NCI-H510A treated with DMSO at 0.1 percent for 48 hours (cell line): ENCODE results near the gene EN2.

ENCODE experiments used
- DNase-seq: peaks from one replicate; lab custom pipeline; 2025; lab: John Stamatoyannopoulos, UW

Gene EN2

DNA sequence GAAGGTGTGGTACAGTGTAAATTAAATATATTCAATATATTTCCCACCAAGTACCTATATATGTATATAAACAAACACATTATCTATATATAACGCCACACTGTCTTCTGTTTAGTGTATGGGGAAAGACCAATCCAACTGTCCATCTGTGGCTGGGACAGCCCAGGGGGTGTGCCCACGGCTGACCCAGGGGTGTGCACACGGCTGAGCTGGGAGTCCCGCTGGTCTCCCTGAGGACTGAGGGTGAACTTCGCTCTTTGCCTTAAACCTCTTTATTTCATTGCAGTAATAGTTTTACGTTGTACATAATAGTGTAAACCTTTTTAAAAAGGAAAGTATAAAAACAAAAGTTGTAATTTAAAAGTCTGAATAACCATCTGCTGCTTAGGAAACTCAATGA lies 6.3 kb downstream of the EN2 start:
- no peak for DNase-seq

DNA sequence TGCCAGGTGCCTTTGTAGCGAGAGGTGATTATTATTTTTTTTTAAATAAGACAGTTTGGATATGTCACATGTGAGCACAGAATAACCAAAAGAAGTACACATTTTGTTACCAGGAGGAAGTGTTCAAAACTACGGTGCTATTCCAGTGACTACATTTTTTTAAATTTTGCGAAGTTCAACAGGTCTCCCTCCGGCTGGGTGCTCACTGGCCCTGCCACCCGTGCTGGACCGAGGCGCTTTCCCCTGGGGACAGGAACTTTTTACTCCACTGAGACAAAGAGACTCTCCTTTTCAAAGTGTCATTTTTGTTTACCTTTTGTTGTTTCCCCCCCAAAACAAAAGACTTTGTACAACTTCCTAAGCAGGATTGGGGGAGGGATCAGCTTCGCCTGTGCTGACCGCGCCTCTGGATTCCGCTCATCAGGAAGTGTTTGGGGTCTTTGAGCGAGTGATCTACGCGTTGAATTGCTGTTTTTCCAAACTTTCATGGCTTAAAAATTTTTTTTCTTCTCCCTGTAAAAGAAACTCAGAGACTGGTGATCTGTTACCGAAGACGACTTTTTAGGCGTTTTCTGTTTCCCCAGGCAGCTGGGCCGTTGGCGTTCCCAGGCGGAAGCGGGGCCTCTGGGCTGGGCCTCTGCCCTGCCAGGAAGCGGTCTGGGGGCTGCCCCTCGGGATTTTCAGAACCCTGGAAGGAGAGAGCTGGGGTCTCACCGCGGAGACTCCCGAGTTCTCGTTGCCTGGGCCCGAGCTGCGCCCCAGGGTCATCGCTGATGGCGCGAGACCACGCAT lies 7.2 kb downstream of the EN2 start:
- DNase-seq = no peak

DNA sequence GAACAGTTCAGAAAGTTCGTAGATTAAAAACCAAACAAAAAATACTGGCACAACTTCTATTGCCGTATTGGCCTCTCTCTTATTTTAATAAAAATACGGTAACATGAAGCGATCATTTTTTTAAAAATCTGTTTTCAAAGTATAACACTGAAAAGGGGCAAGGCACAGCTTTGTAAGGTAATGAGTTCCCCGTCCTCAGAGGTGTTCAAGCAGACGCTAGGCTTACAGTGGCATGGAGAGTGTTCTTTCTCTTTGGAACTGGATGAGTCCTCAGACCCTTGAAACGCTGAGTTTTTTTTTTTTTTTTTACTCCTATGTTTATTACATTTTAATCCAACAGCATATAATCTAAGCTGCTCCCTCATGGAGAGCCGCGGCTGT lies 7.8 kb downstream of the EN2 start:
- DNase-seq = no peak

DNA sequence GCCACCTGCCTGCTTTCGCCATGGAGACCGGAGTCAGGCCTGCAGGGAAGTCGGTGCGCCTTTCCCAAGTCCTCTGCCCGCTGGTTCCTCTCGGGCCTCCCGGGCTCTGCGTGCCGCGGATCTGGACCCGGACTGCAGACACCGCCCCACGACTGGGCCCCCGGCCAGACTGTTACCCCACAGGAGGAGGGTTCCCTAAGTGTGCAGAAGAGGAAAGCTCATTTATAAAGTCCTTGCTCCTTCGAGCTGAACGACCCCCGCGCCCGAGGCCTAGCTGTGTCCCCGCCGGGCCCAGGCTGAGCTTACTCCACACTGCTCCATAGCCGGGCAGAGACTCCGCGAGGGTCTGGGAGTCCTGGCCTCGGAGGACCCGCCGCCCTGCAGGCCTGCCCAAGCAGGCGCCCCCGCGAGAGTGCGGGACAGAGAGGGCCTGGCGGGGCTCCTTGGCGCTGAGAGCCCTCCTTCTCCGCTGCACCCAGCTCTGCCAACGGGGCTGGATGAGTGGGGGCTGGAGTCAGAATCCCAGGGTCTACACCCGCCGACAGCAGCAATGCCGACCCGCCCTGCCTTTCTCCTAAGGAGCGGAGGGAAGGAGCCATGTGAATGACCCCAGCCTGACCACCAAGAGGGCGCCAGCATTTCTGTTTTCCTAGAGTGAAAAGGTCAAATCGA lies 8.3 kb downstream of the EN2 start:
- no peak for DNase-seq

DNA sequence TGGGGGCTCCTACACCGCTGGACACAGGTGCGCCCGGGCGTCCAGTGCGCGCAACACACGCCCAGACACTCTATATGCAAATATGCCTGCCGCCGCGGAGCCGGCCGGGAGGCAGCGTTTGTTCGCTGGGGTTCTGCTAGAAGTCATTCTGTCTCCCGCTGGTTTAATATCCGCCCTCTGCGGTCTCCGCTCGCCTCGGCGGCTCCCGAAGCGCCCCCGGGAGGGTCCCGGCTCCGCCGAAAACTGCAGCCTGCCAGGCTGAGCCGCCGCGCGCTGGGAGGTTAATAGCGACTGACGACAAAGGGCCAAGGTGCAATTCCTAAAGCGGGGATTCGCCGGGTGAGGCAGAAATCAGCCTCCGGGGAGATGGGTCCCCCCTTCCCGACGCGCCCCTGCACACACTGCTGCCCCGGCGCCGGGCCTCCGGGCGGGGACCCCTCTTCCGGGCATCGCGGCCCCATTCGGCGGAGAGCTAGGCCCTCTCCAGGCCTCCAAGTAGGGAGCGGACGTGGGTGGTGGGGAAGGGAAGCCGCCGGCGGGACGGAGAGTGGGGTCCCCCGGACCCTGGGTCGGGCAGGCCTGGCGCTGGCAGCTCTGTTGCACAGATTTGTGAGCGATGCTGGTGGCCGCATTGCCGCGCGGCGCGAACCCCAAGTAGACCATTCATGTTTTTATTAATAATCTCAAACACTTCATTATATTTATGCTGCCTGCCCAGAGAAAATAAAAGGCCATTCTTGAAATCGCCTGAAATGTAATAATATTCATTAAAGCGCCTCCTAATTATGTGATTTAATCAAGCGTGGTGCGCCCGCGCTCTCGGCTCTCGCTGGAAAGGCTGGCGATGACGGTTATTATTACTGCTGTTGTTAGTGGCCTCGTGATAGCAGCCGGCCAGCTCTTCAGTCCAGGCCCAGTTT lies 9.1 kb downstream of the EN2 start:
- DNase-seq = no peak

DNA sequence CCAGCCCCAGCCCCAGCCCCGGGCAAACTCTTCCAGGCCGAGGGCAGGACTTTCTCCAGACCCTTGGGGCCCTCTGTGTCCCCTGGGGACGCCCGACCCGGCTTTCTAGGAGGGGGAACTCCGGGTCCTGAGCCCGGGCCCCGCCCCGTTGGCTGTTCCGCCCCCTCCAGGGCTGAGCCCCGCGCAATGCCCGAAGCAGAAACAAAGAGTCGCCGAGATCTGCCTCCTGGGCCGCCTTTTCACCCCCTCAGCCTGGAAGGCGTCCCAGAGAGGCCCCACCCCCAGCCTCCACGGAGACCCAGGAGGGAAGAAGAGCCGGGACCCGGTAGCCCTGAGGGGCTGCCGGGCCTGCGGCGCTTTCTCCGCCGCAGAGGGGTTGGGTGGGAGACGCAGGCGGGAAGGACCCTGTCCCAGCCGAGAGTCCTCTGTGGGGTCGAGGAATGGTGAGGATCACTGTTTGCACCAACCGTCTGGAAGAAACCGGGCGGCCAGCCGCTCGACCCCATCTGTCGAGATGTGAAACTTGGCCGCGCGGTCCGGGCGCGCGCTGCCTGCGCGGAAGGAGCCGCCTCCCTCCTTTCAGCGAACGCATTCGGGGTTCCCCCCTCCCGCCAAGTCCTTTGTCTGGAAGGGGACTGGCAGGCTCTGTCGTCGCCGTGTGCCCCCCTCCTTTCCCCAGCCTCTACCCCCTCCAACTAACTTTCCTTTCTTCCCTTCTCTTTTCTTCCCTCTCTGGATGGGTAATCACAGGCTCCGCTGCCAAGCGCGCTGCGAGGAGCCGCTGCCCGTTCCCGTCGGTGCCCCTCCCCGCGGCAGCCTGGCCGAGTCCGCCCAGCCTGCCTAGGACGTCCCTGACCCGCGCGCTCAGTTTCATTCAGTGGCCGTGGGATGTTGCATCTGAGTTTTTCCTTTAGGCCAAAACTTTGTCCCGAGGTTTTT lies 10.2 kb downstream of the EN2 start:
- no peak for DNase-seq

DNA sequence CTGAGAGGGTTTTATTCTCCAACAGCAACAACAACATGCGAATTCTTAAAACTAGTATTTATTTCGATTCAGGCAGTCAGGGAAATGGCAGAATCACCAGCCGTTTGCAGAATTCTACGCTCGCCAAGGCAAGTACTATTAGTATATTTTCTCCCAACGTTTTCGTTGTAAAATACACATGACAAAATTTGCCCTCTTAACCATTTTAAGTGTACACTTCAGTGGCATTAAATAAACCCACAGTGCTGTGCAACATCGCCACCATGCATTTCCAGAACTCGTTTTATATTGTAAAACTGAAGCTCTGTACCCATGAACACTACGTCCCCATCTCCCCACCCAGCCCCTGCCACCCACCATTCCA lies 10.8 kb downstream of the EN2 start:
- no peak for DNase-seq

DNA sequence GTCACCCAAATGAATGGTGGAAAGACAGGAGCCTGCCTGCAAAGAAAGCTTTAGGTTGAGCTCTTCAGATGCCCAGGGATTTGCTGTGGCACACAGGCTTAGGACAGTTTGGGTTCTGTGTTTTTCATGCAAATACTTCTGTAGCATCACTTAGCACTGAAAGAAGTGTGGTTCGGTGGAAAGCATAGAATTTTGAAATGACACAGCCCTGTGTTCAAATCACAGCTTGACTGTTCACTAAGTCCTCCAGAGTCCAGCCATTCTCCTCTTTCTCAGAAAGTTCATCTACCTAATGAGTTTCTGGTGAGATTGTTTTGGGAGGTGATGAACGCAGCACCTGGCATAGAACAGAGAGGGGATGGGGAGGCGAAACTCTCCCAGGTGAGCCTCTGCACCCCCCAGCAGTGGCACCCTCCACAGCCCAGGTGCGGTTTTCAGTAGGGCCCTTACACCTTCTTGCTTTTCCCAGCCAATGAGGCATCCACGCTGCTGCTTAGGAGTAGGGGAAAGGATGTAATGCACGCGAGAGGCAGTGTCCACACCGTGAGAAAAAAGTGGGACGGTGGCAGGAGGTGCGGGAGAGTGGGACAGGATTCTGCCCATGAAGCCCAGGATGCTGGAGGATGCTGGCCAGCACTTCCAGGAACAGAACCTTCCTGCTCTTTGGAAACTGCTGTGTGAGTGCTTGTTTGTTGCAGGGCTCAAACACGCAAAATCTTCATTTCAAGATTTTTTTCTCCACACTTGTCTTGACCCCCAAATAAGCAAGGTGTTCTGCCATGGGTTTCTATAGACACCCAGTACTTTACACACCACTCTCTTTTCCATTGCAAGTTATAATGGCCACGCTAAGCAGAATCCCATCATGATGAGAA lies 11.6 kb downstream of the EN2 start:
- DNase-seq = no peak

DNA sequence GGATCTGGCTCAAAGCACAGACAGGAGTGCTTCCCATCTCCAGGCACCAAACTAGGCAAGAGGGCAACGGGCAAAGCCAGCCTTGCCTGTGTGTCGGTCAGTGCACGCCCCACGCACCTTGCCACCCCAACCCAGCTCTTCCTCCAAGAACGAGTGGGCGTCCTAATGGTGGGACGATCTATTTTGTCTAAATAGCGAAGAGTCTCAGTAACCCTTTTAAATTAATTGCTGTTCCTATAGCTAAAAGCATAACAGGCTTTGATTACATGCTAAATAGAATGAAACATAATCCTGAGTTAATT lies 12.2 kb downstream of the EN2 start:
- DNase-seq = no peak

DNA sequence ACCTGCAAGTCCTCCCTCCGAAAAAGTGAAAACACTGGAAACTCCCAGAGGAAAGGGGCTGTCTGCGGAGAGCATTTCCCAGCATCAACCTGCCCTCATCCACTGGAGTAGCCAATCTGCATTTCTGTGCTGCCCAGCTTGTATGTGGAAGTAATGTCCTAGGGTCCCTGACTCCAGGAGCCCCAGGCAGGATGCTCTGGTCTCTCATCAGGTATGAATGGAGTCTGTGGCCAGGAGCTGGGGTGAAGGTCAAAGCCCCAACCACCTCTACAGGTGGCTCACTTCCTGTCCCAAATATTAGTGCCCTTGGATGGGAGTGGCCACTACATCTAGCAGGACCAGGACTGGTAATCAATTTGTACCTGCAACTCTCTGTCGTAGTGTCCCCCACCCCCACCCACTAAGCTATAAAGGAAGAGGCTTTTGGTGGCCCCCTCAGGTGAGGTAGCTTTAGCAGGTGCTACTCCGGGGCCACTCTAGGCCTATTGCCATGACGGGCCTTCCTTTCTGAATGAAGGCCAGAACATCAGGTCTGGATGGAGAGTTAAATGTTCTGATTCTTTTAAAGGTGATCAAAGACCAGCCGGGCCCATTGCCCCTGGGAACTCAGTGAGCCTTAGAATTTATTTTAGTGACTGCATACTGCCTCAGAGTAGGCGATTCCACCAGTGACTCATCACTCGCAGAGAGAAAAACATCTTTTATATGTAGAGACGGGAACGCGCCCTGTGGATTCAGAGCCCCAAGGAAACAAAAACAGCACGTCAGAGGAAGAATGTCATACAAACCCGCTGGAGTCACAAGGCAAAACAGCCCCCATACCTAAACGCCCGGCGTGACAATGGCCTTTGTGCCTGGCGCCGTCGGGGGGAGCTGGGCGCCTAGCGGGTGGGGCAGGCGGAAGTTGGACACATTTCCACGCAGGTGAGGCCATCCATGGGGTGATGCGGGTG lies 13.0 kb downstream of the EN2 start:
- no peak for DNase-seq

DNA sequence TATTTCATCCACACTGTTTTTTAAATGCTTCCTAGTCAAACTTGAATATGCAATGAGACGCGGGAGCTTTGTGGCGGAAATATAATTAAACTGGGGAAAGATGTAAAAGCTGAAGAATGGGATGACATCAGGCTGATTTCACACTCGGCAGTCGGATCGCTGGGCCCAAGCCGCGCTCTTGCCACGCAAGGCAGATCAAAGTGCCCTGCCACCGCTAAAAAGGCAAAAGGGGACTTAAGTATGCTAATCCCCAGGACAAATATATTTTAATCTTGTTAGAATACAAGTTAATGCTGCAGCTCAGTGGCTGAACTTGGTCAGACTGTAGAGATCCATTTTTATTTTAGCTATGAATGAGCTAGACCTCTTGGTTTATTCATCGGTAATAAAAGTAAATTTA lies 13.8 kb downstream of the EN2 start:
- DNase-seq = no peak

DNA sequence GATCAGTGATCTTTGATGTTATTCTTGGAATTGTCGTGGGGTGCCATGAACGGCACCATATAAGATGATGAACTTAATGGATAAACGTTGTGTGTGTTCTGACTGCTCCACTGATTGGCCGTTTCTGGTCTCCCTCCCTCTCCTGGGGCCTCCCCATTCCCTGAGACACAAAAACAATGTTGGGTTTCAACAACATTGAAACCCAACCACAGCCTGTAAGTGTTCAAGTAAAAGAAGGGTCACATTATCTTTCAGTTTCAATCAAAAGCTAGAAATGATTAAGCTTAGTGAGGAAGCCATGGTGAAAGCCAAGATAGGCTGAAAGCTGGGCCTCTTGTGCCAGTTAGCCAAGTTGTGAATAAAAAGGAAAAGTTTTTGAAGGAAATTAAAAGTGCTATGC lies 19.5 kb downstream of the EN2 start:
- DNase-seq = no peak

DNA sequence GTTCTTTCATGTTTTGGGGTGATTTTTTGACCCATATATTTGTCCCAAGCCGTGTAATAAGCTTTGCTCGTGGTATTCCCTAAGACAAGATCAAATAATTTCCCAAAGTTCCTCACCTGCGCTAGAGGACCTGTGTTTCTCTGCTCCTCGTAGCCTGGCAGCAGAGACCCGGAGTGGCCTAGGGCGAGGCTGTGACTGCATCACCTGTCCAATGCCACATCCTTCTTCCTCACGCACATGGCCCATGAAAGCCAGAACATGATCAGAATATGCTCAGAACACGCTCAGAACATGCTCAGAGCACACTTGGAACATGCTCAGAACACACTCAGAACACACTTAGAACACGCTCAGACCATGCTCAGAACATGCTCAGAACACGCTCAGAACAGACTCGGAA lies 23.8 kb downstream of the EN2 start:
- no peak for DNase-seq

DNA sequence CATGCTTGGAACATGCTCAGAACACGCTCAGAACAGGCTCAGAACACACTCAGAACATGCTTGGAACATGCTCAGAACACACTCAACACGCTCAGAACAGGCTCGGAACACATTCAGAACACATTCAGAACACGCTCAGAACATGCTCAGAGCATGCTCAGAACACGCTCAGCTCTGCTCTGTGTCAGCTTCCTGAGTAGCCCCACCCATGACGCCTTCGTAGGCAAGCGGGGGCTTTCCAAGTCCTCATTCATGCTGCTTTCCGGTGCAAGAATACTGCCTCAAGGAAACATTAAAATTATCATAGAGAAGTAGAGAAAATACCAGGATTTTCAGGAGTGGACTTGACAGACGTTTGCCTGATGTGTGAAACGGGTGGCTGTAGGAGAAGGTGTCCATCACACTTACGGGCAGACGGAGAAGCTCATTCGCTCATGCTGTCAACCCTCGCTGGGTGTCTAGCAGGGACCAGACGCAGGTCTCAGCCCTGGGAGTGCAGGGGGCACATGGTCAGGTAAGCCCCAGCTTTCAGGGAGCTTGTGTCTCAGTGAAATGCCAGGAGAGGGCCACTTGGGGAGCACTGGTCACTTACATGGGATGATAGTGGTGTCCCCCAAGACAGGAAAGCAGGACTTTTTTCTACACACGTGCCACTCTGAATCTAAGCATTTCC lies 24.7 kb downstream of the EN2 start:
- no peak for DNase-seq

DNA sequence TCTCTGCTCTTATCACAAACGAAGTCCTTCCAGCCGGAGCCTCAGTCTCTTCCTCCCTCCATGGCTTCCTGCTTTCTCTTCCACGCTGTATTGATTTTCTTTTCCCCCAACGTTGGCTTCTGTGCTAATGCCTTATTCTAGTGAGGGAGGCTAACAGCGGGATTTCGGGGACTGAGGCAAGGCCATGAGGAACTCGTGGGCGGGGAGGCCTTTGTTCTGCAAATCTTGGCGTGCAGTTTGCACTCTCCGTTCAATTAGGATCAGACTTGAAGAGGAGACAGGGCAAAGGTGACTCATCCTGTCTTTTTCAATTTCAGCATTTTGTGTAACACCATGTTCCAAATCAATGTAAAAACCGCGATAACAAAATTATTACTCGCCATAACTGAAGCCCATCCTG lies 25.3 kb downstream of the EN2 start:
- no peak for DNase-seq

DNA sequence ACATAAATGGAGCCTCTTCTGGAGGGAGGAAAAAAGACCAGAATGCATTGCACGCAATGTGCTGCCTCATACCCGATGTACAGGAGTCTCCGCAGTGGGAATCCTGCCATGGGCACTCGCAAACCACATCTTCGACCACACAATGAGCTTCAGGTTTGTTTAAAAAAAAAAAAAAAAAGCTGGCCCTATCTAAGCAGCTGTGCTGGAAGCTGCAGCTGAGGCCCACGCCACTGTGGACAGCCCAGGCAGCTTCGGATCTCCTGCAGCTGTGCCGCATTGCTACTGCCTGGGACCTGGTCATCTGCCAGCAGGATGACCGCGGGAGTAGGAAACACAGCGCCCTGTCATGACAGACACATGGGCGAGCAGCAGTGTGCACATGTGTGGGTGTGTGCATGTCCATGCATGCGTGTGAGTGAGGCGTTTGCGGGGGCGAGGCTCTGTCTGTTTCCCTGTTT lies 26.0 kb downstream of the EN2 start:
- no peak for DNase-seq

DNA sequence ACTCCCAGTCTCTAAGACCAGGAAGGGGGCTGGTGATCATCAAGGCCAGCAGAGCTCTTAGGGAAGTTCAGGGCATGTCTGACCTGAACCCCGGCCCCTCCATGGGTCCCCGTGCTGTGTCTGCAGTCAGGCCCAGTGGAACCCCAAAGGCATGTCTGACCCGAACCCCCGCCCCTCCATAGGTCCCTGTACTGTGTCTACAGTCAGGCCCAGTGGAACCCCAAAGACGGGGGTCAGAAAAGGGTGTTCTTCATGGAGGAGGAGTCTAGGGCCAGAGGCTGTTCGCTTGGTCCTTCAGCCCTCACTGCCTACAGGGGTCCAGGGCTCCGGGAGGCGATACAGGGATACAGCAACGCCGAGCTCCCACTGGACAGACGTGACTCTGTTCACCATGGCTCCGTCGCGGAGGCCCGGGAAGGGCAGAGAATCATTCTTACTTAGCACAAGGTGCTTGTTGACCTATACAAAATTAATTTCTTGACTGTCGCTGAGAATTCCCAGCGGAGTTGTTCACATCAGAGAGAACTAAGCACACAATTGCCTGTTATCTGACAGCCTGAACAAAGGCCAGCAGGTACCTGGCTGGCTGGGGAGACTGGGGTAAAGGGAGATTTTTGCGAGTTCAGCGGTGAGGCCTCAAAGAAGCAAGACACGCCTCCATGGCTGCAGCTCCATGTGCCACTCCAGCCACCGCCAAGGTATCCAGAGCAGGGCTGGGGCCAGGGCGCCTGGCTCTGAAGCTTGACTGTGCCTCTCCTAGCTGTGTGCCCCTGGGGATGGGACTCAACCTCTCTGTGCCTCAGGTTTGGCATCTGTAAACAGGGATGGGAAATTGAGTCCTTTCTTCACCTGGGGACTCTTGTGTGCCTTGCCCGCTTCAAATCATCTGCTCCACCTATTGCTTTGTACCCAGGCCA lies 26.8 kb downstream of the EN2 start:
- no peak for DNase-seq
